Measurements from ENCODE around the gene SIM2.

SIM2 gene

GRCh38 chr21:36701756-36702621 lies 3.1 kb downstream of the SIM2 start:
- peak; percentile 36 for DNase-seq (ENCODE audit: low spot score)
- no peak for TF ChIP-seq CTCF (IDR thresholded peaks at IDR 0.05; ENCODE audit: extremely low read depth, missing control alignments)

- no peak for TF ChIP-seq CTCF (IDR thresholded peaks at IDR 0.05; ENCODE audit: extremely low read depth, missing control alignments)
- DNase-seq (ENCODE audit: low spot score): no peak
These were observed 3.7 kb downstream of the SIM2 start for GRCh38 chr21:36702622-36702968.

GRCh38 chr21:36703123-36703522 lies 4.2 kb downstream of the SIM2 start:
- no peak for TF ChIP-seq CTCF (IDR thresholded peaks at IDR 0.05; ENCODE audit: extremely low read depth, missing control alignments)
- DNase-seq (ENCODE audit: low spot score): no peak

- TF ChIP-seq CTCF (IDR thresholded peaks at IDR 0.05; ENCODE audit: extremely low read depth, missing control alignments): no peak
- no peak for DNase-seq (ENCODE audit: low spot score)
These were observed 4.8 kb downstream of the SIM2 start for GRCh38 chr21:36703626-36704280.

- DNase-seq (ENCODE audit: low spot score): peak; percentile 39
These were observed 5.5 kb downstream of the SIM2 start for GRCh38 chr21:36704281-36704957.

GRCh38 chr21:36704958-36705678 lies 6.2 kb downstream of the SIM2 start:
- no peak for DNase-seq (ENCODE audit: low spot score)
- no peak for TF ChIP-seq CTCF (IDR thresholded peaks at IDR 0.05; ENCODE audit: extremely low read depth, missing control alignments)

More at GRCh38 chr21:36704281-36704957, 5.5 kb downstream of the SIM2 start:
- TF ChIP-seq CTCF (IDR thresholded peaks at IDR 0.05; ENCODE audit: extremely low read depth, missing control alignments): no peak

Data from GM20000 (cell line).